B cell (primary cell): Measurements from ENCODE around the gene SOCS2. TPM values are rescaled to one million over a fixed set of nuclear protein-coding genes. Genes with fewer than 3 reads are reported as not detected.

Source experiments
- ATAC-seq: fragments of 200-7000 bp; cut with Tn5 transposase; one replicate; pipeline ENCODE4 v1.10.0; 2021; ENCODE audit warnings: low read depth, mild to moderate bottlenecking, moderate number of reproducible peaks, moderate library complexity
- CTCF ChIA-PET: fragments of 350-600 bp; sonication (Branson Sonifier 250); formaldehyde crosslinking; loops from one replicate; lab custom pipeline; 2021; ENCODE audit warnings: antibody characterized with exemption, inconsistent platforms; lab: Charles Lee
- POLR2A ChIA-PET: fragments of 350-600 bp; sonication (Branson Sonifier 250); formaldehyde crosslinking; loops from one replicate; lab custom pipeline; 2021; ENCODE audit warnings: antibody characterized with exemption; lab: Charles Lee
- DNase-seq: peaks from one replicate; pipeline ENCODE4 v3.0.0; 2013
- H2AFZ ChIP-seq: 2 replicates; pipeline ENCODE4 v1.6.1; 2012; ENCODE audit warnings: mild to moderate bottlenecking, low read depth, low read length; ENCODE audit not compliant: insufficient read depth, poor library complexity, severe bottlenecking
- H3K27ac ChIP-seq, 2 donors: 1 replicate in 1 of 2; 2 replicates in 1 of 2; pipeline ENCODE4 v1.5.1; 2012 to 2013; ENCODE audit warnings: low read length in 2 of 2, mild to moderate bottlenecking in 2 of 2, moderate library complexity in 1 of 2
- H3K27me3 ChIP-seq, 4 experiments: fragments of 200-600 bp in 1 of 4; sonication (generic) in 1 of 4; replicated peaks in 1 of 4; 1 replicate in 2 of 4; 2 replicates in 2 of 4; pipeline versions ENCODE4 v1.6.1 to v1.7.0; 2013 to 2016; ENCODE audit warnings: low read length in 3 of 4, mild to moderate bottlenecking in 2 of 4, mixed read lengths in 1 of 4, moderate library complexity in 1 of 4; ENCODE audit not compliant: insufficient read depth in 4 of 4, control insufficient read depth in 3 of 4; ENCODE audit errors: control extremely low read depth in 1 of 4
- H3K36me3 ChIP-seq, 2 experiments: replicated peaks in 1 of 2; 1 replicate in 1 of 2; 2 replicates in 1 of 2; pipeline versions ENCODE4 v1.6.1 to v1.7.1; 2013; ENCODE audit warnings: low read length in 1 of 2; ENCODE audit not compliant: insufficient read depth in 2 of 2, control insufficient read depth in 1 of 2; ENCODE audit errors: control extremely low read depth in 1 of 2, extremely low read depth in 1 of 2
- H3K4me1 ChIP-seq, 2 donors: fragments of 200-600 bp in 1 of 2; sonication (generic) in 1 of 2; 1 replicate in 1 of 2; 2 replicates in 1 of 2; pipeline versions ENCODE4 v1.5.1 to v1.6.1; 2013 to 2017; ENCODE audit warnings: low read length in 2 of 2; ENCODE audit not compliant: control insufficient read depth in 2 of 2, insufficient read depth in 2 of 2
- H3K4me2 ChIP-seq: replicated peaks from 2 replicates; pipeline ENCODE3; 2012; ENCODE audit warnings: mild to moderate bottlenecking, low read depth, low read length; ENCODE audit not compliant: poor library complexity, severe bottlenecking
- H3K4me3 ChIP-seq, 5 experiments: fragments of 200-600 bp in 1 of 5; sonication (generic) in 1 of 5; 1 replicate in 3 of 5; 2 replicates in 2 of 5; pipeline versions ENCODE4 v1.5.1 to v1.7.0; 2011 to 2016; ENCODE audit warnings: low read length in 4 of 5, mild to moderate bottlenecking in 4 of 5, low read depth in 2 of 5, control low read depth in 1 of 5, moderate library complexity in 1 of 5; ENCODE audit not compliant: insufficient read depth in 1 of 5; ENCODE audit errors: control extremely low read depth in 1 of 5, extremely low read depth in 1 of 5
- H3K79me2 ChIP-seq: fragments of 200-600 bp; sonication (generic); one replicate; pipeline ENCODE4 v1.6.0; 2016; ENCODE audit warnings: low read length; ENCODE audit not compliant: control insufficient read depth, insufficient read depth
- H3K9ac ChIP-seq: fragments of 200-600 bp; sonication (generic); 2 replicates; pipeline ENCODE4 v1.6.1; 2017; ENCODE audit warnings: mild to moderate bottlenecking, low read length, moderate library complexity
- H3K9me3 ChIP-seq, 3 donors: one replicate each; pipeline versions ENCODE4 v1.6.1 to v1.7.1; 2013; ENCODE audit warnings: low read length in 2 of 3; ENCODE audit not compliant: control insufficient read depth in 2 of 3, insufficient read depth in 1 of 3; ENCODE audit errors: control extremely low read depth in 1 of 3
- H4K20me1 ChIP-seq: 2 replicates; pipeline ENCODE4 v1.6.0; 2012; ENCODE audit warnings: mild to moderate bottlenecking, low read length; ENCODE audit not compliant: insufficient read depth, control insufficient read depth, poor library complexity, severe bottlenecking
- H3K27ac Mint-ChIP-seq: one replicate; pipeline ENCODE4 v1.8.0; 2021; ENCODE audit warnings: mixed read lengths
- H3K27me3 Mint-ChIP-seq: one replicate; pipeline ENCODE4 v1.8.0; 2021; ENCODE audit warnings: mixed read lengths
- H3K4me1 Mint-ChIP-seq: one replicate; pipeline ENCODE4 v1.8.0; 2021; ENCODE audit warnings: mixed read lengths
- H3K4me3 Mint-ChIP-seq: one replicate; pipeline ENCODE4 v1.8.0; 2021; ENCODE audit warnings: mixed read lengths
- H3K9me3 Mint-ChIP-seq: one replicate; pipeline ENCODE4 v1.8.0; 2022; ENCODE audit warnings: mixed read lengths; ENCODE audit not compliant: insufficient read depth
- CTCF ChIP-seq: fragments of 200-600 bp; IDR thresholded peaks from one replicate; pipeline ENCODE4 v1.8.0; 2022; ENCODE audit warnings: antibody characterized with exemption, mild to moderate bottlenecking
- EZH2 ChIP-seq: IDR thresholded peaks from 2 replicates; pipeline ENCODE4 v1.6.1; 2012; ENCODE audit warnings: borderline replicate concordance, low read depth, mild to moderate bottlenecking, moderate library complexity, low read length; ENCODE audit not compliant: insufficient read depth, poor library complexity, severe bottlenecking
- WGBS: methylation state at CpG from one replicate; pipeline ENCODE4 v1.1.5; 2013; ENCODE audit warnings: missing lambda C conversion rate; ENCODE audit not compliant: insufficient coverage; 5-methylcytosine and 5-hydroxymethylcytosine counted together
- intact Hi-C: fragments of 100-400 bp; cut with micrococcal nuclease; formaldehyde crosslinking; loops from one replicate; pipeline ENCODE4 v1.10.0; 2022
- polyA plus RNA-seq: library from polyadenylated mRNA; depleted of rRNA; stranded (reverse); fragments of >200 nt; gene quantifications from 2 replicates; pipeline ENCODE4 v1.2.3, GENCODE V29; 2012
- total RNA-seq, 2 donors: library from RNA; stranded (reverse); fragments of 120-200 nt in 1 of 2; gene quantifications; 1 replicate in 1 of 2; 2 replicates in 1 of 2; pipeline versions ENCODE4 v1.2.3 to v1.2.4, GENCODE V29; 2013 to 2022

Gene SOCS2
- total and polyA plus RNA-seq, 2 donors (not counting 1 experiment from before 2014, with no cell fraction given), result 1.3 to 1.6 TPM

GRCh38 chr12:93541578-93542225, 30.8 kb upstream of the SOCS2 start:
- CTCF ChIA-PET, result no interaction called here
- Histone ChIP-seq H3K27me3 (peaks cover 0 to 3% (median 0%) of the 10 kb centered on the region in 4 experiments), H3K27ac (no peak overlapping the region), H3K9ac (no peak overlapping the region), H3K4me1 (peaks cover 9 to 12% of the 10 kb centered on the region in 2 donors), H3K36me3 (no peaks in the 10 kb centered on the region), H3K4me3 (no peak overlapping the region), H3K4me2 (no peak overlapping the region), H4K20me1 (no peaks in the 10 kb centered on the region), H3K9me3 (no peaks in the 10 kb centered on the region), H3K79me2 (no peaks in the 10 kb centered on the region), H2AFZ (no peak overlapping the region)
- H3K27ac Mint-ChIP-seq, result no peak overlapping the region
- ATAC-seq (no peak), DNase-seq (no peak)
- no peaks in the 10 kb centered on the region for H3K9me3 Mint-ChIP-seq
- peaks cover 9% of the 10 kb centered on the region for H3K27me3 Mint-ChIP-seq
- no peak for TF ChIP-seq CTCF
- TF ChIP-seq EZH2, result no peak
- POLR2A ChIA-PET, result no interaction called here
- H3K4me1 Mint-ChIP-seq, result peaks cover 11% of the 10 kb centered on the region
- no peak overlapping the region for H3K4me3 Mint-ChIP-seq
- WGBS, result no CpG with 5 or more reads among the region's 4 CpGs
- intact Hi-C loops, result no loop called here

GRCh38 chr12:93547778-93548177, 24.7 kb upstream of the SOCS2 start:
- no peak overlapping the region for H3K27ac ChIP-seq
- H3K27me3 Mint-ChIP-seq, result peaks cover 9% of the 10 kb centered on the region
- TF ChIP-seq EZH2, result no peak
- TF ChIP-seq CTCF, result no peak
- H3K4me1 Mint-ChIP-seq, result no peaks in the 10 kb centered on the region
- H3K9ac ChIP-seq, result no peak overlapping the region
- no peak overlapping the region for H2AFZ ChIP-seq
- H3K4me3 ChIP-seq, result no peak overlapping the region
- ChIA-PET CTCF (no interaction called here), POLR2A (no interaction called here)
- H3K27ac Mint-ChIP-seq, result no peak overlapping the region
- no peaks in the 10 kb centered on the region for H3K79me2 ChIP-seq
- no peaks in the 10 kb centered on the region for H4K20me1 ChIP-seq
- H3K27me3 ChIP-seq, result peaks cover 0 to 3% (median 0%) of the 10 kb centered on the region in 4 experiments
- 100% methylated on average over 2 of the region's 2 CpGs for WGBS
- H3K4me3 Mint-ChIP-seq, result no peak overlapping the region
- no peak for DNase-seq
- no peaks in the 10 kb centered on the region for H3K9me3 Mint-ChIP-seq
- ATAC-seq, result no peak
- intact Hi-C loops, result no loop called here
- H3K4me1 ChIP-seq, result no peaks in the 10 kb centered on the region
- H3K9me3 ChIP-seq, result no peaks in the 10 kb centered on the region
- H3K36me3 ChIP-seq, result no peaks in the 10 kb centered on the region
- no peak overlapping the region for H3K4me2 ChIP-seq
